WTC11 (cell line): ENCODE data around the gene TMEM81. TPM values are rescaled to one million over a fixed set of nuclear protein-coding genes. Genes with fewer than 3 reads are reported as not detected.

Experiments
- ATAC-seq: fragments of 200-7000 bp; cut with Tn5 transposase; 2 replicates; pipeline ENCODE4 v1.10.0; 2021; ENCODE audit warnings: mild to moderate bottlenecking, moderate library complexity
- CTCF ChIA-PET: fragments of 300-600 bp; sonication (Branson Sonifier 250); formaldehyde crosslinking; loops from one replicate; lab custom pipeline; 2021; ENCODE audit warnings: antibody characterized with exemption; lab: Charles Lee
- POLR2A ChIA-PET: fragments of 350-600 bp; sonication (Branson Sonifier 250); formaldehyde crosslinking; loops from one replicate; lab custom pipeline; 2021; ENCODE audit warnings: antibody characterized with exemption; lab: Charles Lee
- DNase-seq: peaks from one replicate; pipeline ENCODE4 v3.0.0; 2021; ENCODE audit warnings: low spot score
- H3K27ac Mint-ChIP-seq: 2 replicates; pipeline ENCODE4 v1.8.0; 2021; ENCODE audit warnings: mixed read lengths
- H3K27me3 Mint-ChIP-seq: 2 replicates; pipeline ENCODE4 v1.8.0; 2021; ENCODE audit warnings: low read depth, mild to moderate bottlenecking, moderate library complexity, mixed read lengths
- H3K36me3 Mint-ChIP-seq: 2 replicates; pipeline ENCODE4 v1.8.0; 2021; ENCODE audit warnings: mixed read lengths
- H3K4me1 Mint-ChIP-seq: 2 replicates; pipeline ENCODE4 v1.8.0; 2022; ENCODE audit warnings: mixed read lengths
- H3K4me3 Mint-ChIP-seq: 2 replicates; pipeline ENCODE4 v1.8.0; 2021; ENCODE audit warnings: mild to moderate bottlenecking, moderate library complexity, mixed read lengths
- H3K9me3 Mint-ChIP-seq: 2 replicates; pipeline ENCODE4 v1.8.0; 2021; ENCODE audit warnings: mixed read lengths
- E2F4 ChIP-seq: sonication (generic); formaldehyde crosslinking; IDR thresholded peaks from 2 replicates; pipeline ENCODE4 v1.8.1; 2022; ENCODE audit warnings: low read depth, mild to moderate bottlenecking, moderate library complexity, missing genetic modification reagents, borderline replicate concordance
- FOXP4 ChIP-seq: sonication (generic); formaldehyde crosslinking; IDR thresholded peaks from 2 replicates; pipeline ENCODE4 v1.8.0; 2022; ENCODE audit warnings: mild to moderate bottlenecking, missing genetic modification reagents
- HMGA2 ChIP-seq: fragments of 250-450 bp; sonication (Bioruptor Pico); IDR thresholded peaks from 2 replicates; pipeline ENCODE4 v1.4.0; 2021; ENCODE audit warnings: mild to moderate bottlenecking, moderate library complexity
- IRF2 ChIP-seq: sonication (generic); formaldehyde crosslinking; IDR thresholded peaks from 2 replicates; pipeline ENCODE4 v1.8.0; 2022; ENCODE audit warnings: low read depth, missing genetic modification reagents, borderline replicate concordance
- KAT7 ChIP-seq: sonication (generic); formaldehyde crosslinking; IDR thresholded peaks from 2 replicates; pipeline ENCODE4 v1.8.1; 2023; ENCODE audit warnings: missing genetic modification reagents, mild to moderate bottlenecking, borderline replicate concordance
- MAX ChIP-seq: sonication (generic); formaldehyde crosslinking; IDR thresholded peaks from 2 replicates; pipeline ENCODE4 v1.8.0; 2022; ENCODE audit warnings: mild to moderate bottlenecking, missing genetic modification reagents
- NFE2L1 ChIP-seq: sonication (generic); formaldehyde crosslinking; IDR thresholded peaks from 2 replicates; pipeline ENCODE4 v1.8.1; 2023; ENCODE audit warnings: missing genetic modification reagents
- NFYB ChIP-seq: sonication (generic); formaldehyde crosslinking; conservative IDR thresholded peaks from 2 replicates; pipeline ENCODE4 v1.8.0; 2022; ENCODE audit warnings: low read depth, missing genetic modification reagents
- NR2C2 ChIP-seq: sonication (generic); formaldehyde crosslinking; IDR thresholded peaks from 2 replicates; pipeline ENCODE4 v1.8.0; 2022; ENCODE audit warnings: mild to moderate bottlenecking, missing genetic modification reagents
- RELA ChIP-seq: sonication (generic); formaldehyde crosslinking; IDR thresholded peaks from 2 replicates; pipeline ENCODE4 v1.8.1; 2022; ENCODE audit warnings: missing genetic modification reagents, mild to moderate bottlenecking, borderline replicate concordance
- RORB ChIP-seq: fragments of 250-450 bp; sonication (Bioruptor Pico); IDR thresholded peaks from 2 replicates; pipeline ENCODE4 v1.9.0; 2021; ENCODE audit warnings: mild to moderate bottlenecking
- TEAD4 ChIP-seq: sonication (generic); formaldehyde crosslinking; IDR thresholded peaks from 2 replicates; pipeline ENCODE4 v1.8.0; 2022; ENCODE audit warnings: mild to moderate bottlenecking, missing genetic modification reagents
- TP53 ChIP-seq: sonication (generic); formaldehyde crosslinking; IDR thresholded peaks from 2 replicates; pipeline ENCODE4 v1.8.1; 2023; ENCODE audit warnings: mild to moderate bottlenecking, missing genetic modification reagents
- ZNF121 ChIP-seq: sonication (generic); formaldehyde crosslinking; IDR thresholded peaks from 2 replicates; pipeline ENCODE4 v1.8.0; 2023; ENCODE audit warnings: missing genetic modification reagents
- ZNF138 ChIP-seq: sonication (generic); formaldehyde crosslinking; conservative IDR thresholded peaks from 2 replicates; pipeline ENCODE4 v1.8.1; 2022; ENCODE audit warnings: mild to moderate bottlenecking, moderate library complexity, missing genetic modification reagents
- ZNF423 ChIP-seq: fragments of 250-450 bp; sonication (Bioruptor Pico); IDR thresholded peaks from 2 replicates; pipeline ENCODE4 v2.1.2; 2022; ENCODE audit warnings: mild to moderate bottlenecking, moderate library complexity
- total RNA-seq: library from RNA; stranded (reverse); gene quantifications from 3 replicates; pipeline ENCODE4 v1.2.3, GENCODE V29; 2021
- TF ChIP-seq, protein P1 (sequence below): sonication (generic); formaldehyde crosslinking; IDR thresholded peaks from 2 replicates; pipeline ENCODE4 v1.8.0; 2023; ENCODE audit warnings: missing genetic modification reagents
- TF ChIP-seq, protein P2 (sequence below): sonication (generic); formaldehyde crosslinking; IDR thresholded peaks from 2 replicates; pipeline ENCODE4 v1.8.1; 2023; ENCODE audit warnings: mild to moderate bottlenecking, moderate library complexity, missing genetic modification reagents

The TMEM81 gene
- total RNA-seq, 1 experiment from 2014 or later, result 7.5 TPM

GRCh38 chr1:205038132-205038786 lies 46.0 kb downstream of the TMEM81 start:
- TF ChIP-seq RELA (CRISPR knock-in tag) (no peak), MAX (CRISPR knock-in tag) (no peak), ZNF138 (CRISPR knock-in tag) (no peak), NR2C2 (CRISPR knock-in tag) (no peak), KAT7 (CRISPR knock-in tag) (no peak), RORB (CRISPR knock-in tag) (no peak), TEAD4 (CRISPR knock-in tag) (no peak), HMGA2 (no peak), ZNF423 (CRISPR knock-in tag) (no peak), NFYB (CRISPR knock-in tag) (no peak)
- TF ChIP-seq, protein P1, sequence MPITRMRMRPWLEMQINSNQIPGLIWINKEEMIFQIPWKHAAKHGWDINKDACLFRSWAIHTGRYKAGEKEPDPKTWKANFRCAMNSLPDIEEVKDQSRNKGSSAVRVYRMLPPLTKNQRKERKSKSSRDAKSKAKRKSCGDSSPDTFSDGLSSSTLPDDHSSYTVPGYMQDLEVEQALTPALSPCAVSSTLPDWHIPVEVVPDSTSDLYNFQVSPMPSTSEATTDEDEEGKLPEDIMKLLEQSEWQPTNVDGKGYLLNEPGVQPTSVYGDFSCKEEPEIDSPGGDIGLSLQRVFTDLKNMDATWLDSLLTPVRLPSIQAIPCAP, result no peak
- POLR2A ChIA-PET, result no interaction called here
- no peaks in the 10 kb centered on the region for H3K9me3 Mint-ChIP-seq
- H3K4me3 Mint-ChIP-seq, result no peak overlapping the region
- CTCF ChIA-PET, result interaction anchor here (1.2 to 8.8 kb wide), 2 partner anchors 9 to 23 kb away, joined by 4 to 90 read pairs; no protein-coding TSS in a partner anchor
- H3K36me3 Mint-ChIP-seq, result no peaks in the 10 kb centered on the region
- H3K27me3 Mint-ChIP-seq, result peaks cover 27% of the 10 kb centered on the region
- no peak overlapping the region for H3K27ac Mint-ChIP-seq
- DNase-seq, result no peak
- H3K4me1 Mint-ChIP-seq, result no peaks in the 10 kb centered on the region
- ATAC-seq, result no peak

DNA sequence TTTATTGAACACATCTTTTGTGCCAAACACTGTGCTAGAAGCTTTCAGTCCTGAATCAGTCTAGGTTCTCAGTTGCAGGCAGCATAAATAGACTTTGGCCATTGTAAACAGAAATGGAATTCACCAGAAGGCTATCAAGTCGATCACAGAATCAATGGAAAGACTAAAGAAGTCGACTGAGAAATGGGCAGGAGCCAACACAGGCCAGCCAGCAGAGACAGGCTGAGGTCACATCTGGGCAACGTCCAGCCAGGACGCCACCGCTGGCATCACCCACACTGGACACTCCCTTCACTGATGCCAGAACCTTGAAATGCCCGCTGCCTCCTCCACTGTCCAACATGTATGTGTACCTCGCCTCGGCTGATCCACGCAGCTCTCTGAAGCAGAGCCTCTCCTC lies 46.7 kb downstream of the TMEM81 start:
- DNase-seq, result no peak
- TF ChIP-seq TP53 (CRISPR knock-in tag) (no peak), ZNF121 (CRISPR knock-in tag) (no peak), RORB (CRISPR knock-in tag) (no peak), NFE2L1 (no peak), E2F4 (CRISPR knock-in tag) (no peak), IRF2 (CRISPR knock-in tag) (no peak), FOXP4 (no peak), ZNF138 (CRISPR knock-in tag) (no peak)
- TF ChIP-seq, protein P2, sequence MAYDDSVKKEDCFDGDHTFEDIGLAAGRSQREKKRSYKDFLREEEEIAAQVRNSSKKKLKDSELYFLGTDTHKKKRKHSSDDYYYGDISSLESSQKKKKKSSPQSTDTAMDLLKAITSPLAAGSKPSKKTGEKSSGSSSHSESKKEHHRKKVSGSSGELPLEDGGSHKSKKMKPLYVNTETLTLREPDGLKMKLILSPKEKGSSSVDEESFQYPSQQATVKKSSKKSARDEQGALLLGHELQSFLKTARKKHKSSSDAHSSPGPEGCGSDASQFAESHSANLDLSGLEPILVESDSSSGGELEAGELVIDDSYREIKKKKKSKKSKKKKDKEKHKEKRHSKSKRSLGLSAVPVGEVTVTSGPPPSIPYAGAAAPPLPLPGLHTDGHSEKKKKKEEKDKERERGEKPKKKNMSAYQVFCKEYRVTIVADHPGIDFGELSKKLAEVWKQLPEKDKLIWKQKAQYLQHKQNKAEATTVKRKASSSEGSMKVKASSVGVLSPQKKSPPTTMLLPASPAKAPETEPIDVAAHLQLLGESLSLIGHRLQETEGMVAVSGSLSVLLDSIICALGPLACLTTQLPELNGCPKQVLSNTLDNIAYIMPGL (CRISPR knock-in tag), result no peak
- TF ChIP-seq, all 79 proteins: peak for 0
- Mint-ChIP-seq H3K27me3 (peaks cover 24% of the 10 kb centered on the region), H3K9me3 (no peaks in the 10 kb centered on the region), H3K27ac (no peak overlapping the region), H3K36me3 (no peaks in the 10 kb centered on the region), H3K4me3 (no peak overlapping the region), H3K4me1 (no peaks in the 10 kb centered on the region)
- ChIA-PET POLR2A (no interaction called here), CTCF (interaction anchor here (1.2 to 8.8 kb wide), 2 partner anchors 8 to 24 kb away, joined by 4 to 90 read pairs; no protein-coding TSS in a partner anchor)
- ATAC-seq, result no peak

Other genes starting within 250 kb of the TMEM81 start
- 20.1 to 22.3 TPM (median 21.0 TPM) in 3 replicates for gene NFASC, start 213.6 kb downstream of the TMEM81 start, total RNA-seq
- 0.89 to 1.3 TPM (median 1.2 TPM) in 3 replicates for gene CNTN2, start 41.2 kb downstream of the TMEM81 start, total RNA-seq
- 18.5 to 23.8 TPM (median 20.1 TPM) in 3 replicates for gene RBBP5, start 37.5 kb upstream of the TMEM81 start, total RNA-seq
- 10.3 to 11.6 TPM (median 11.0 TPM) in 3 replicates for gene DSTYK, start 127.2 kb upstream of the TMEM81 start, total RNA-seq
- gene TMCC2, start 143.5 kb upstream of the TMEM81 start, total RNA-seq, result 9.5 to 11.2 TPM (median 11.2 TPM) in 3 replicates
- gene NUAK2, start 237.3 kb upstream of the TMEM81 start, total RNA-seq, result 8.7 to 10.8 TPM (median 10.8 TPM) in 3 replicates